ENCODE data around the gene KCNQ5. TPM values are rescaled to one million over a fixed set of nuclear protein-coding genes. Genes with fewer than 3 reads are reported as not detected.

Gene KCNQ5
- total and polyA plus RNA-seq, 10 of the 15 experiments (the other 5 are each of a cell fraction or from before 2014, with no cell fraction given) = 0.60 to 16.2 (median 3.2) TPM

DNA sequence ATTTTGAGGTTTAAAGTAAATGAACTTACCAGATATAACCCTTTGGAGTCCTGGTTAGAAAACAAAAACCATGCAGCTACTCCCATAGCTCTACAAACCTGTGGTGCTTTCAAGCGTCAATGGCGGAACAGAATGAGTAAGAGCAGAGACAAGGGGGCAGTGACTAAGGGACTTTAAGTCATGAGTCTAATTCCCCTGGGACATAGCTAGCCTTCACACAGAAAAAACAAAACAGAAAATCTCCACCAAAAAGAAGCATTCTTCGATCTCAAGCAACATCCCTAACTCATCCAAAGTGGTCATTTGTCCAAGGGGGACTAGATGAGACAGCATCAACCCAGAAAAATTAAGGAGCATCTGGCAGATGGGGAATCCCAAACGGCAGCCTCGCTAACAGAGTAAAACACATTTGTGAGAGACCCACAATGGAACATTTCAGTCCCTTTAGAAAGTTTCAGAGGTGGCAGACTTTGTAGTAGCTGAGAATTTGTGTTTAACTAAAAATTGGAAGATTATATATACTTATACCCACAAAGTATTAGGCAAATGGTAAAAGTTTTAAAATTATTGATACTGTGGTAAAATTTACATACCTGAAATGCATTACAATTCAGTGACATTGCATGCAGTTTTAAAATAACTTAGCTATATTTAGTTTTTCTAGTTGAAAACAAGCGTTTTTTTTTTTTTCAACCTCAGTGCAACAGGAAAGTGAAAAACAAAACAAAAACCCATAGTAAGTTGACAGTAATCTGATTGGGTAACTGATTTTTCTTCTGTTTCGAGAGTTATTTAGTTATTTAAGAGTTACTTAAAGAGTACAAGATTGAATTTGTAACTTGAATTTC lies 67.5 kb downstream of the KCNQ5 start (continued):
- TF ChIP-seq, protein P1, sequence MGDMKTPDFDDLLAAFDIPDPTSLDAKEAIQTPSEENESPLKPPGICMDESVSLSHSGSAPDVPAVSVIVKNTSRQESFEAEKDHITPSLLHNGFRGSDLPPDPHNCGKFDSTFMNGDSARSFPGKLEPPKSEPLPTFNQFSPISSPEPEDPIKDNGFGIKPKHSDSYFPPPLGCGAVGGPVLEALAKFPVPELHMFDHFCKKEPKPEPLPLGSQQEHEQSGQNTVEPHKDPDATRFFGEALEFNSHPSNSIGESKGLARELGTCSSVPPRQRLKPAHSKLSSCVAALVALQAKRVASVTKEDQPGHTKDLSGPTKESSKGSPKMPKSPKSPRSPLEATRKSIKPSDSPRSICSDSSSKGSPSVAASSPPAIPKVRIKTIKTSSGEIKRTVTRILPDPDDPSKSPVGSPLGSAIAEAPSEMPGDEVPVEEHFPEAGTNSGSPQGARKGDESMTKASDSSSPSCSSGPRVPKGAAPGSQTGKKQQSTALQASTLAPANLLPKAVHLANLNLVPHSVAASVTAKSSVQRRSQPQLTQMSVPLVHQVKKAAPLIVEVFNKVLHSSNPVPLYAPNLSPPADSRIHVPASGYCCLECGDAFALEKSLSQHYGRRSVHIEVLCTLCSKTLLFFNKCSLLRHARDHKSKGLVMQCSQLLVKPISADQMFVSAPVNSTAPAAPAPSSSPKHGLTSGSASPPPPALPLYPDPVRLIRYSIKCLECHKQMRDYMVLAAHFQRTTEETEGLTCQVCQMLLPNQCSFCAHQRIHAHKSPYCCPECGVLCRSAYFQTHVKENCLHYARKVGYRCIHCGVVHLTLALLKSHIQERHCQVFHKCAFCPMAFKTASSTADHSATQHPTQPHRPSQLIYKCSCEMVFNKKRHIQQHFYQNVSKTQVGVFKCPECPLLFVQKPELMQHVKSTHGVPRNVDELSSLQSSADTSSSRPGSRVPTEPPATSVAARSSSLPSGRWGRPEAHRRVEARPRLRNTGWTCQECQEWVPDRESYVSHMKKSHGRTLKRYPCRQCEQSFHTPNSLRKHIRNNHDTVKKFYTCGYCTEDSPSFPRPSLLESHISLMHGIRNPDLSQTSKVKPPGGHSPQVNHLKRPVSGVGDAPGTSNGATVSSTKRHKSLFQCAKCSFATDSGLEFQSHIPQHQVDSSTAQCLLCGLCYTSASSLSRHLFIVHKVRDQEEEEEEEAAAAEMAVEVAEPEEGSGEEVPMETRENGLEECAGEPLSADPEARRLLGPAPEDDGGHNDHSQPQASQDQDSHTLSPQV (IDR thresholded peaks at IDR 0.05) = 0 out of 2 replicates have a peak, but pooled peaks have one; percentile 62
- TF ChIP-seq TCF12 (IDR thresholded peaks at IDR 0.05; ENCODE audit: low read depth, low read length) = peak; percentile 49; the same call in 1 of the 2 replicates
- TF ChIP-seq ZNF384 (IDR thresholded peaks at IDR 0.05; ENCODE audit: borderline replicate concordance, low read depth, low read length) = peak; percentile 95
- TF ChIP-seq BHLHE40 (IDR thresholded peaks at IDR 0.05; ENCODE audit: borderline replicate concordance in 1 of 2, low read depth in 2 of 2, low read length in 1 of 2) = peak; percentile 42 to 64; a peak in 2 of 4 replicates
- peak; percentile 68; the same call in 1 of the 2 replicates for TF ChIP-seq MYB (IDR thresholded peaks at IDR 0.05; ENCODE audit: borderline replicate concordance, low read depth, low read length)
- TF ChIP-seq, protein P2, sequence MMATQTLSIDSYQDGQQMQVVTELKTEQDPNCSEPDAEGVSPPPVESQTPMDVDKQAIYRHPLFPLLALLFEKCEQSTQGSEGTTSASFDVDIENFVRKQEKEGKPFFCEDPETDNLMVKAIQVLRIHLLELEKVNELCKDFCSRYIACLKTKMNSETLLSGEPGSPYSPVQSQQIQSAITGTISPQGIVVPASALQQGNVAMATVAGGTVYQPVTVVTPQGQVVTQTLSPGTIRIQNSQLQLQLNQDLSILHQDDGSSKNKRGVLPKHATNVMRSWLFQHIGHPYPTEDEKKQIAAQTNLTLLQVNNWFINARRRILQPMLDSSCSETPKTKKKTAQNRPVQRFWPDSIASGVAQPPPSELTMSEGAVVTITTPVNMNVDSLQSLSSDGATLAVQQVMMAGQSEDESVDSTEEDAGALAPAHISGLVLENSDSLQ (IDR thresholded peaks at IDR 0.05) = peak; percentile 23; the same call in 1 of the 2 replicates
- peak; percentile 45; the same call in 1 of the 2 replicates for TF ChIP-seq CBFB (IDR thresholded peaks at IDR 0.05; ENCODE audit: low read depth)
- peak; percentile 89 for TF ChIP-seq POLR2AphosphoS5 (IDR thresholded peaks at IDR 0.05; ENCODE audit: low read length)
- TF ChIP-seq ZBED1 (IDR thresholded peaks at IDR 0.05; ENCODE audit: borderline replicate concordance) = no peak
- peak; percentile 90; the same call in 1 of the 2 replicates for TF ChIP-seq ASH2L (IDR thresholded peaks at IDR 0.05; ENCODE audit: borderline replicate concordance, low read depth)
- peak; percentile 65; the same call in 1 of the 2 replicates for TF ChIP-seq TAF1 (IDR thresholded peaks at IDR 0.05; ENCODE audit: borderline replicate concordance, low read depth, low read length)
- no peak for TF ChIP-seq NR2C1 (IDR thresholded peaks at IDR 0.05)

Measured in GM12878 (cell line).